Body of pancreas (tissue), 4 donors: ENCODE data around the gene ZNF689. TPM values are rescaled to one million over a fixed set of nuclear protein-coding genes. Genes with fewer than 3 reads are reported as not detected.

ENCODE experiments used
- ATAC-seq: fragments of 150-250 bp; one replicate; pipeline ENCODE4 v1.9.1; 2016
- DNase-seq, 4 donors: peaks; one replicate each; pipeline ENCODE4 v3.0.0-alpha.2; 2019
- H3K27ac ChIP-seq, 4 donors: fragments of 200-600 bp; sonication (generic); 1 replicate in 3 of 4; 2 replicates in 1 of 4; pipeline versions ENCODE4 v1.5.1 to v1.6.1; 2016 to 2019; ENCODE audit warnings: mild to moderate bottlenecking in 1 of 4, mixed read lengths in 1 of 4, moderate library complexity in 1 of 4
- H3K27me3 ChIP-seq, 2 donors: fragments of 200-600 bp; sonication (generic); one replicate each; pipeline ENCODE4 v1.6.0; 2016; ENCODE audit warnings: mild to moderate bottlenecking in 1 of 2
- H3K36me3 ChIP-seq, 2 donors: fragments of 200-600 bp; sonication (generic); replicated peaks in 1 of 2; 2 replicates each; pipeline ENCODE4 v1.5.1; 2016; ENCODE audit warnings: low read depth in 2 of 2; ENCODE audit not compliant: insufficient read depth in 1 of 2
- H3K4me1 ChIP-seq: fragments of 200-600 bp; sonication (generic); one replicate; pipeline ENCODE4 v1.6.0; 2016
- H3K4me3 ChIP-seq, 2 donors: fragments of 200-600 bp; sonication (generic); 1 replicate in 1 of 2; 2 replicates in 1 of 2; pipeline ENCODE4 v1.5.1; 2016 to 2019
- H3K9me3 ChIP-seq, 3 donors: fragments of 200-600 bp; sonication (generic); 1 replicate in 2 of 3; 2 replicates in 1 of 3; pipeline ENCODE4 v1.5.1; 2016
- POLR2A ChIP-seq, 3 donors: fragments of 450-650 bp; IDR thresholded peaks; one replicate each; pipeline ENCODE4 v1.6.1; 2016; ENCODE audit warnings: antibody characterized with exemption in 3 of 3, mild to moderate bottlenecking in 2 of 3
- WGBS, 2 donors: methylation state at CpG; one replicate each; pipeline ENCODE4 v1.1.5; 2017; 5-methylcytosine and 5-hydroxymethylcytosine counted together
- intact Hi-C: fragments of 100-400 bp; cut with DNase I; formaldehyde crosslinking; loops from one replicate; pipeline ENCODE4 v1.15.1; 2023
- total RNA-seq, 2 donors: library from RNA; depleted of rRNA; stranded (reverse); fragments of >200 nt; gene quantifications; one replicate each; pipeline ENCODE4 v1.1.0, GENCODE V29; 2016
- TF ChIP-seq, protein P1 (sequence below), 7 experiments: fragments of 450-650 bp in 4 of 7; fragments of 200-600 bp in 3 of 7; sonication (generic) in 3 of 7; IDR thresholded peaks; one replicate each; pipeline ENCODE4 v1.5.1; 2016 to 2019; ENCODE audit warnings: antibody characterized with exemption in 7 of 7

Gene ZNF689
- total RNA-seq, 2 donors from 2014 or later, result 4.6 to 7.0 TPM

DNA sequence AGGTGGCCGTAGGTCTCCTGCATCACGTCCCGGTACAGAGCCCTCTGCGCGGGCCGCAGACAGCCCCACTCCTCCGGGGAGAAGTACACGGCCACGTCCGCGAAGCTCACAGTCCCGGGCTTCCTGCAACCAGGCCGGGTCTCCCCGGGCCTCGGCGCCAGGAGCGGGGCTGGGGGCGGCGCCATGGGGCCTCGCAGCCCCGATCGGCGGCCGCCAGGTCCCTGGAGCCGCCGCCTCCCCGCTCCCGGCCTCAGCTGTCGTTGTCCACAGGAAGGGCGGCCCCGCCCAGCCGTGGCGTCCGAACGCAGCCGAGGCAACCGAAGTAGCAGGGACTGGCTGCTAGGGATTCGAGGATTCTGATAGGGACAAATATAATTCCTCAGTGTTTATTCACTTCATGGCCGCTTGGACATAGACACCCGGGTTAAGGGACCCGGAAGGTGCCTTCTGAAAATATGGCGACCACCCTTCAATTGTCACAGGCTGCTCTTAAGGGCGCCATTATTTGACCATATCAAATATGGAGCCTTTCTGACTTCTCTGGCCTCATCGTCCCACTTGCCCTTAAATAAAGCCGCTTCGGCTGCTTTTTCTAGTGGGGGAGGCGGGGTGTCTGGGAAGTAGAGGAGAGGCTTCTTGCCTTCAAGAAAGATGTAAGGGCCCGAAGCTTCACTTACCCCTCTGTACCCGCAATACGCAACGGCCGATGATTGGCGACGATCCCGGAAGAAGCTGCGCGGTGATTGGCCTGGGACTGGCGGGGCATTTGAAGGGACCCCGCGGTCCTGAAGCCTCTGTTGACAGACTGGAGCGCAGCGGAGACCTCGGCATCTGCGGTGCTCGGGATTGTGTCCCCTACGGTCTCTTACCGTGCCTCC lies 38.5 kb downstream of the ZNF689 start, which contains the start of gene ZNF688:
ZNF688 (minus strand) TSS at position 270 of the 878 bp plus-strand sequence; CDS start at position 185, 85 bp downstream.
- peak; percentile 92 to 97 (median 92) for DNase-seq
- Histone ChIP-seq H3K36me3 (no peaks in the 10 kb centered on the region), H3K4me3 (peak within 1 kb of the TSS; percentile 35 to 77), H3K9me3 (no peaks in the 10 kb centered on the region), H3K27me3 (no peaks in the 10 kb centered on the region), H3K4me1 (peaks cover 19% of the 10 kb centered on the region), H3K27ac (peak within 1 kb of the TSS; percentile 63 to 96 (median 93))
- WGBS, 2 donors, result 0% methylated on average over 7 to 65 of the region's 67 CpGs
- intact Hi-C loops, result no loop called here
- ATAC-seq, result peak; percentile 84
- TF ChIP-seq POLR2A (IDR thresholded peaks at IDR 0.05), result peak; percentile 44 to 75 (median 73)
- TF ChIP-seq, protein P1, sequence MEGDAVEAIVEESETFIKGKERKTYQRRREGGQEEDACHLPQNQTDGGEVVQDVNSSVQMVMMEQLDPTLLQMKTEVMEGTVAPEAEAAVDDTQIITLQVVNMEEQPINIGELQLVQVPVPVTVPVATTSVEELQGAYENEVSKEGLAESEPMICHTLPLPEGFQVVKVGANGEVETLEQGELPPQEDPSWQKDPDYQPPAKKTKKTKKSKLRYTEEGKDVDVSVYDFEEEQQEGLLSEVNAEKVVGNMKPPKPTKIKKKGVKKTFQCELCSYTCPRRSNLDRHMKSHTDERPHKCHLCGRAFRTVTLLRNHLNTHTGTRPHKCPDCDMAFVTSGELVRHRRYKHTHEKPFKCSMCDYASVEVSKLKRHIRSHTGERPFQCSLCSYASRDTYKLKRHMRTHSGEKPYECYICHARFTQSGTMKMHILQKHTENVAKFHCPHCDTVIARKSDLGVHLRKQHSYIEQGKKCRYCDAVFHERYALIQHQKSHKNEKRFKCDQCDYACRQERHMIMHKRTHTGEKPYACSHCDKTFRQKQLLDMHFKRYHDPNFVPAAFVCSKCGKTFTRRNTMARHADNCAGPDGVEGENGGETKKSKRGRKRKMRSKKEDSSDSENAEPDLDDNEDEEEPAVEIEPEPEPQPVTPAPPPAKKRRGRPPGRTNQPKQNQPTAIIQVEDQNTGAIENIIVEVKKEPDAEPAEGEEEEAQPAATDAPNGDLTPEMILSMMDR (IDR thresholded peaks at IDR 0.05), result peak in 1 of 7 experiments; percentile 14

DNA sequence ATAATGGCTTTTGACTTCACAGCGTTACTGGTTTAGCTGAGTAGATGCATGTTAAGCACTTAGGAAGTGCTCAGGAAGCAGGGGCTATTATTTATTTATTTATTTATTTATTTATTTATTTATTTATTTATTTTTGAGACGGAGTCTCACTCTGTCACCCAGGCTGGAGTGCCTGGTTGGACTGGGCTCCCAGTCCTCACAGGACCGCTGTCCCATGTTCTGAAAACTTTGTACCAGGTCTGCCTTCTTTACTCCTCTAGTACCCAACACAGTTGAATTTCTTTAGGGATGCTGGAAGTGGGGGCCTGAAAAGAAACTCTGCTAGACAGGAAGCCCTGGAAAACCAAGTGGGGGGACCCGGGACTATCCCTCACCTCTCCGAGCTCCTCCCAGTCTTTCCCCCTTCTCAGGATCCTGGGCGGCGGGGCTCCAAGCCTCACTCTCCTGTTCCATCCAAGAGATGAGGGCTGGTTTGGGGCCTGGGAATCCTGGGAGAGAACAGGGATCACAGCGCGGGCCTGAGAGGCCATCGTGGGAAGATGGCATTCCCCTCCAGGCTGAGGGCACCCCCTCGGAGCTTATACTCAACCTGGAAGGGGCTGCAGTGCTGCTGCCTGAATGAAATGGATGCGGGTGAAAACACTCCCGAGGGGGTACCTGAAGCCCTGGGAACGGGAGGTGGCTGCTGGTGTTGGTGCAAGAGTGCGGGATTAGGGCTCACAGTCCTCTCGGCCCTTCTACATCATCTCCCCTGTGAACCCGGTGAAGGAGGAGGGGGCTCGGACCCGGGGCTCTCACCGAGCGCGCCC lies 39.3 kb downstream of the ZNF689 start:
- H3K4me1 ChIP-seq, result peaks cover 19% of the 10 kb centered on the region
- H3K27ac ChIP-seq, result peak overlapping the region; percentile 63 to 96 (median 93)
- H3K4me3 ChIP-seq, result peak overlapping the region; percentile 35 to 77
- H3K36me3 ChIP-seq, result no peaks in the 10 kb centered on the region
- H3K9me3 ChIP-seq, result no peaks in the 10 kb centered on the region
- DNase-seq, result peak in 2 of 4 donors; percentile 28 to 35
- WGBS, 2 donors, result 11 to 15% methylated on average over 16 to 22 of the region's 22 CpGs
- intact Hi-C loops, result no loop called here
- no peaks in the 10 kb centered on the region for H3K27me3 ChIP-seq
- ATAC-seq, result peak; percentile 4
- TF ChIP-seq POLR2A (IDR thresholded peaks at IDR 0.05), result no peak
- TF ChIP-seq, protein P1 (IDR thresholded peaks at IDR 0.05), result no peak

DNA sequence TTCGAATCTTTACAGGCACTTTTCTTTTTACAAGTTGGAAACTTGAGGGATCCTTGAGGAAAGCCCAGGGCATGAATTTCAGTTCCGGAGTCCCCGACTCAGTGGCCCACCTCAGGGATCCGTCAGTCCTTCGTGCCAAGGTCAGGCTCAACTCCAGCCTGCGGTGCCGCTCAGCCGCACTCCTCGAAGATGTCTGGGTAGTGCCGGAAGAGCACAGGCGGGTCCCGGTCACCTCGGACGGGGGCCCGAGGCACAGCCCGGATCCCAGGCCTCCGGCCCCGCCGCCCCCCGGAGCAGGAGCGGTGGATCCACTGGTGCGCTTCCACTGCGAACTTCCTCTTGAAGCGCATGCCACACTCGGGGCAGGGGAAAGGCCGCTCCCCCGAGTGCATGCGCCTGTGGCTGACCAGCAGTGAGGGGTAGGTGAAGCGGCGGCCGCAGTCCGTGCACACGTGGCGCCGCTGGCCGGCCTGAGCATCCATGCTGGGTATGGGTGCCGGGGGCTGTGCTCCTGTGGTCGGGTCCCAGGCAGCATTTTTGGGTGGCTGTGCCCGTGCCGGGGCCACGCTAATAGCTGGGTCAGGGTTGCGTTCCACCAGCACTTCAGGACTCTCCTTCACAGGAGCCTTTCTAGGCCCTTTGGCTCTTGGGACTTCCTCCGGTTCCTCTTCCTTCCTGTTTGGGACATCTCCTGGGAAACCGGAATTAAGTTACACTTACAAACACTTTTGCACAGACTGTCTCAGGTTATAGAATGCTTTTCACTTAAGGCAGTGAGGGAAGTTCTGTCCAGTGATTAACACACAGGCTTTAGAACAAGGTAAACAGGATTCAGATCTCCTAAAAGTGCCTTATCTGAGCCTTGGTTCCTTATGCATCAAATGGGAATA lies 40.2 kb downstream of the ZNF689 start:
- intact Hi-C loops, result no loop called here
- H3K4me1 ChIP-seq, result peaks cover 19% of the 10 kb centered on the region
- no peaks in the 10 kb centered on the region for H3K9me3 ChIP-seq
- DNase-seq, result no peak
- no peak for ATAC-seq
- no peaks in the 10 kb centered on the region for H3K27me3 ChIP-seq
- 88 to 89% methylated on average over 15 to 43 of the region's 44 CpGs for WGBS, 2 donors
- no peak overlapping the region for H3K4me3 ChIP-seq
- no peak for TF ChIP-seq POLR2A (IDR thresholded peaks at IDR 0.05)
- TF ChIP-seq, protein P1 (IDR thresholded peaks at IDR 0.05), result no peak
- no peaks in the 10 kb centered on the region for H3K36me3 ChIP-seq
- H3K27ac ChIP-seq, result peak overlapping the region in 2 of 4 donors; percentile 14 to 94

DNA sequence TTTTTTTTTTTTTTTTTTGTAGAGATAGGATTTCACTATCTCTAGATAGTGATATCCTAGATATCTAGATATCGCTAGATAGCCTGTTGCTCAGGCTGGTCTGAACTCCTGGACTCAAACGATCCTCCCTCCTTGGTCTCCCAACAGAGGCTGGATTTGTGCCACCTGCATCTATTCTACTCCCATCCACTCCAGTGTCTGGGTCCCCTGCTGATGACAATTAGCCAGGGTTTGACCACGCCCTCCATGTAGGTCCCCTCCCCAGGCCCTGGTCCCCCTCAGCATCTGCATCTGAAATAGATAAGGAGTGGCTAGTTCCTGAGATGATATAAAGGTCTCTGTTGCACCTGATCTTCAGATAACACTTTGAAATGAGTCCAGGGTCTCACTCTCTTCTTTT lies 40.9 kb downstream of the ZNF689 start:
- no peak for TF ChIP-seq POLR2A (IDR thresholded peaks at IDR 0.05)
- TF ChIP-seq, protein P1 (IDR thresholded peaks at IDR 0.05), result no peak
- Histone ChIP-seq H3K9me3 (no peaks in the 10 kb centered on the region), H3K4me3 (no peak overlapping the region), H3K27me3 (no peaks in the 10 kb centered on the region), H3K4me1 (peaks cover 19% of the 10 kb centered on the region), H3K27ac (no peak overlapping the region), H3K36me3 (no peaks in the 10 kb centered on the region)
- 86 to 92% methylated on average over 3 of the region's 3 CpGs for WGBS, 2 donors
- ATAC-seq (no peak), DNase-seq (no peak)
- intact Hi-C loops, result no loop called here
